ENCODE data around the gene CDK5RAP1. TPM values are rescaled to one million over a fixed set of nuclear protein-coding genes. Genes with fewer than 3 reads are reported as not detected.

CDK5RAP1 gene
- total and polyA plus RNA-seq, 2 of the 8 experiments (the other 6 are each of a cell fraction or from before 2014, with no cell fraction given) = 37.8 to 46.6 TPM

GRCh38 chr20:33408716-33409654, 7.7 kb upstream of the CDK5RAP1 start (continued):
- no peak for TF ChIP-seq EP300 (IDR thresholded peaks at IDR 0.05; ENCODE audit: borderline replicate concordance in 1 of 2, low read depth in 2 of 2, low read length in 2 of 2)
- no peak for TF ChIP-seq RNF2 (IDR thresholded peaks at IDR 0.05; ENCODE audit: borderline replicate concordance, low read depth, low read length, missing control alignments, poor library complexity, severe bottlenecking)
- no peak for TF ChIP-seq POLR2AphosphoS5 (IDR thresholded peaks at IDR 0.05; ENCODE audit: low read depth, low read length)
- no peak for TF ChIP-seq CHD2 (IDR thresholded peaks at IDR 0.05; ENCODE audit: low read length)
- no peak for TF ChIP-seq POU5F1 (IDR thresholded peaks at IDR 0.05; ENCODE audit: low read depth, low read length)
- no peak for TF ChIP-seq TAF7 (optimal IDR thresholded peaks at IDR 0.05; ENCODE audit: borderline replicate concordance, low read depth, low read length)
- TF ChIP-seq SAP30 (IDR thresholded peaks at IDR 0.05; ENCODE audit: insufficient read depth, insufficient replicate concordance, low read length) = no peak
- TF ChIP-seq SRF (IDR thresholded peaks at IDR 0.05; ENCODE audit: low read depth, low read length) = no peak
- TF ChIP-seq KDM5A (IDR thresholded peaks at IDR 0.05; ENCODE audit: low read length) = no peak
- TF ChIP-seq PHF8 (conservative IDR thresholded peaks at IDR 0.05; ENCODE audit: low read depth, low read length) = no peak
- TF ChIP-seq SIX5 (IDR thresholded peaks at IDR 0.05; ENCODE audit: low read depth, low read length) = no peak

All from H1 (cell line).